ENCODE results near the gene ARHGAP28.
A peak's percentile ranks its signal among the peaks of the same experiment; 100 is the strongest.

The ARHGAP28 gene

GRCh38 chr18:6876641-6877041 is 147.1 kb downstream of the ARHGAP28 start:
- no peak for DNase-seq

GRCh38 chr18:6877288-6877687 is 147.8 kb downstream of the ARHGAP28 start:
- no peak for DNase-seq

- DNase-seq: no peak
Observed at GRCh38 chr18:6878556-6879297, 149.2 kb downstream of the ARHGAP28 start.

GRCh38 chr18:6879508-6880195 is 150.1 kb downstream of the ARHGAP28 start:
- no peak for DNase-seq

GRCh38 chr18:6881034-6881820 is 151.7 kb downstream of the ARHGAP28 start:
- no peak for DNase-seq

GRCh38 chr18:6882401-6882800 is 152.9 kb downstream of the ARHGAP28 start:
- DNase-seq: no peak

GRCh38 chr18:6885006-6885481 is 155.5 kb downstream of the ARHGAP28 start:
- no peak for DNase-seq

GRCh38 chr18:6885992-6886796 is 156.7 kb downstream of the ARHGAP28 start:
- DNase-seq: no peak

- DNase-seq: no peak
Observed at GRCh38 chr18:6886797-6887330, 157.3 kb downstream of the ARHGAP28 start.

- DNase-seq: no peak
Observed at GRCh38 chr18:6891788-6892187, 162.3 kb downstream of the ARHGAP28 start.

- no peak for DNase-seq
Observed at GRCh38 chr18:6901286-6901926, 171.9 kb downstream of the ARHGAP28 start.

- no peak for DNase-seq
Observed at GRCh38 chr18:6917072-6917471, 187.6 kb downstream of the ARHGAP28 start.

GRCh38 chr18:6920099-6920955 is 190.8 kb downstream of the ARHGAP28 start:
- DNase-seq: peak; percentile 3

GRCh38 chr18:6921571-6921970 is 192.1 kb downstream of the ARHGAP28 start:
- DNase-seq: no peak

GRCh38 chr18:6923220-6923619 is 193.7 kb downstream of the ARHGAP28 start:
- DNase-seq: no peak

GRCh38 chr18:6927153-6927552 is 197.6 kb downstream of the ARHGAP28 start:
- DNase-seq: no peak

- no peak for DNase-seq
Observed at GRCh38 chr18:6928359-6928758, 198.8 kb downstream of the ARHGAP28 start.

GRCh38 chr18:6929370-6930102 is 200.0 kb downstream of the ARHGAP28 start:
- DNase-seq: no peak

GRCh38 chr18:6934859-6935258 is 205.3 kb downstream of the ARHGAP28 start:
- no peak for DNase-seq

GRCh38 chr18:6938003-6938402 is 208.5 kb downstream of the ARHGAP28 start:
- no peak for DNase-seq
